Measurements from ENCODE around the gene EYA3.

DNA sequence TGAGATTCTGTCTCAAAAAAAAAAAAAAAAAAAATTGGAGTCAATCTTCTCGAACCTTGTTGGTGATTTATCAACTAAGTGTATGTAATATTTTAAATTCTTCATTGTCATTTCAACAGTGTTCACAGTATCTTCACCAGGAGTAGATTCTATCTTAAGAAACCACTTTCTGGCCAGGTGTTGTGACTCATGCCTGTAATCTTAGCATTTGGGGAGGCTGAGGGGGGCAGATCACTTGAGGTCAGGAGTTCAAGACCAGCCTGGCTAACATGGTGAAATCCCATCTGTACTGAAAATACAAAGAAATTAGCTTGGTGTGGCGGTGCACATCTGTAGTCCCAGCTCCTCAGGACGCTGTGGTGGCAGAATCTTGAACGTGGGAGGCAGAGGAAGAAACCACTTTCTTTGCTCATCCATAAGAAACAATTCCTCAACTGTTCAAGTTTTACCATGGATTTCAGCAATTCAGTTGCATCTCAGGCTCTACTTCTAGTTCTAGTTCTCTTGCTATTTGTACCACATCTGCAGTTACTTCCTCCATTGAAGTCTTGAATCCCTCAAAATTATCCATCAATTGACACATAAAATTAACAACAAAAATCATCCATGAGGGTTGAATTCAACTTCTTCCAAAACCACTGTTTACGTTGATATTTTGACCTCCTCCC, 30.4 kb upstream of the EYA3 start:
- TF ChIP-seq GATA3 (IDR thresholded peaks at IDR 0.05; ENCODE audit: low read depth, low read length) = no peak
- no peak for TF ChIP-seq GATA2 (IDR thresholded peaks at IDR 0.05; ENCODE audit: low read depth, low read length)
